Measurements from ENCODE around the gene FBXL16. TPM values are rescaled to one million over a fixed set of nuclear protein-coding genes. Genes with fewer than 3 reads are reported as not detected.
A peak's percentile ranks its signal among the peaks of the same experiment; 100 is the strongest.

Gene FBXL16
- total and polyA plus RNA-seq, 2 of the 13 experiments (the other 11 are each of a cell fraction or from before 2014, with no cell fraction given), result 0.22 to 2.0 TPM

DNA sequence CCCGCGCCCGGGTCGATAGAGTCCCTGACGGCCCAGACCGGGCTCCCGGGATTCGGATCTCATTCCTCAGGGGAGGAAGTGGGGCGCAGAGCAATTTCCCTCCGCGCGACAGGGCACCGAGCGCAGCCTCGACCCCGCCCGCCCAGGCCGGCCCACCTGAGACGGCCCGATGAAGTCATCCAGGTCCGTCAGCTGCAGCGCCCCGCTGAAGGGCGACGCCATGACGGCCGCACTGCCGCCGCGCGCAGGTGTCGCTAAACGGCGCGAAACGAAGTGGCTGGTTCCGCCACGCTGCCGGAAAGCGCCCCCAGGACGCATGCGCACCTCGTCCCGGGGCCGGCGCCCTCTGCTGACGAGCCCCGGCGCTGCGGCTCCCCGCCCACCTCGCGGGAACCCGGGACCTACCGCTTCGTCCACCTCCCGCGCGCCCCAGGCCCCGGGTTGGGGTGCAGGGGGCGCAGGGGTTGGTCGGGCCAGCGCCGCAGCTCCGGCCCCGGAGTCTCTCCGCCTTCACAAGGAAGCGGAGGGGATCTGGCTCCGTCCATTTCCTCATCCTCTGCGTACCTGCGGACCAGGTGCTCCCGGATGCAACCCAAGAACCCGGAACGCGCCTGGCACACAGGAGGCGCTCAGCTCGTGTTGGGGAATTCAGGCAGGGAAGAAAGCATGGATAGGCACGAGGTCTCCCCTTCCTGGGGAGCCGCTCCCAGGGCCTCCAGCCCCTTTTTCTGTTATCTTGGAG lies 35.3 kb upstream of the FBXL16 start, which contains the start of gene CIAO3 (continued):
- TF ChIP-seq KIAA2018 (CRISPR knock-in tag; IDR thresholded peaks at IDR 0.05; ENCODE audit: borderline replicate concordance) (no peak), ZFY (CRISPR knock-in tag; IDR thresholded peaks at IDR 0.05) (peak; percentile 94), NFKB2 (CRISPR knock-in tag; IDR thresholded peaks at IDR 0.05; ENCODE audit: borderline replicate concordance) (peak; percentile 50; the same call in 1 of the 2 replicates), SNRNP70 (IDR thresholded peaks at IDR 0.05; ENCODE audit: low read depth, low read length) (no peak), ZNF225 (CRISPR knock-in tag; IDR thresholded peaks at IDR 0.05) (no peak; the same call in 1 of the 2 replicates), THYN1 (CRISPR knock-in tag; IDR thresholded peaks at IDR 0.05; ENCODE audit: borderline replicate concordance, low read depth) (no peak), ZNF850 (CRISPR knock-in tag; conservative IDR thresholded peaks at IDR 0.05) (no peak), REL (CRISPR knock-in tag; conservative IDR thresholded peaks at IDR 0.05) (no peak), ZNF24 (IDR thresholded peaks at IDR 0.05) (no peak), RELA (CRISPR knock-in tag; IDR thresholded peaks at IDR 0.05) (peak; percentile 66; the same call in 1 of the 2 replicates), MAFG (CRISPR knock-in tag; IDR thresholded peaks at IDR 0.05) (no peak), ZNF337 (CRISPR knock-in tag; IDR thresholded peaks at IDR 0.05; ENCODE audit: borderline replicate concordance, low read depth) (no peak), AGO2 (optimal IDR thresholded peaks at IDR 0.05; ENCODE audit: low read depth, low read length) (peak; percentile 10), THAP11 (CRISPR knock-in tag; IDR thresholded peaks at IDR 0.05) (peak; percentile 95)
- TF ChIP-seq, protein P1, sequence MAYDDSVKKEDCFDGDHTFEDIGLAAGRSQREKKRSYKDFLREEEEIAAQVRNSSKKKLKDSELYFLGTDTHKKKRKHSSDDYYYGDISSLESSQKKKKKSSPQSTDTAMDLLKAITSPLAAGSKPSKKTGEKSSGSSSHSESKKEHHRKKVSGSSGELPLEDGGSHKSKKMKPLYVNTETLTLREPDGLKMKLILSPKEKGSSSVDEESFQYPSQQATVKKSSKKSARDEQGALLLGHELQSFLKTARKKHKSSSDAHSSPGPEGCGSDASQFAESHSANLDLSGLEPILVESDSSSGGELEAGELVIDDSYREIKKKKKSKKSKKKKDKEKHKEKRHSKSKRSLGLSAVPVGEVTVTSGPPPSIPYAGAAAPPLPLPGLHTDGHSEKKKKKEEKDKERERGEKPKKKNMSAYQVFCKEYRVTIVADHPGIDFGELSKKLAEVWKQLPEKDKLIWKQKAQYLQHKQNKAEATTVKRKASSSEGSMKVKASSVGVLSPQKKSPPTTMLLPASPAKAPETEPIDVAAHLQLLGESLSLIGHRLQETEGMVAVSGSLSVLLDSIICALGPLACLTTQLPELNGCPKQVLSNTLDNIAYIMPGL (CRISPR knock-in tag; IDR thresholded peaks at IDR 0.05; ENCODE audit: borderline replicate concordance in 1 of 2, low read depth in 1 of 2), result peak; percentile 94 to 95
- TF ChIP-seq, protein P2, sequence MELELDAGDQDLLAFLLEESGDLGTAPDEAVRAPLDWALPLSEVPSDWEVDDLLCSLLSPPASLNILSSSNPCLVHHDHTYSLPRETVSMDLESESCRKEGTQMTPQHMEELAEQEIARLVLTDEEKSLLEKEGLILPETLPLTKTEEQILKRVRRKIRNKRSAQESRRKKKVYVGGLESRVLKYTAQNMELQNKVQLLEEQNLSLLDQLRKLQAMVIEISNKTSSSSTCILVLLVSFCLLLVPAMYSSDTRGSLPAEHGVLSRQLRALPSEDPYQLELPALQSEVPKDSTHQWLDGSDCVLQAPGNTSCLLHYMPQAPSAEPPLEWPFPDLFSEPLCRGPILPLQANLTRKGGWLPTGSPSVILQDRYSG (CRISPR knock-in tag; IDR thresholded peaks at IDR 0.05), result no peak
- TF ChIP-seq, protein P3, sequence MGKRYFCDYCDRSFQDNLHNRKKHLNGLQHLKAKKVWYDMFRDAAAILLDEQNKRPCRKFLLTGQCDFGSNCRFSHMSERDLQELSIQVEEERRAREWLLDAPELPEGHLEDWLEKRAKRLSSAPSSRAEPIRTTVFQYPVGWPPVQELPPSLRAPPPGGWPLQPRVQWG (CRISPR knock-in tag; IDR thresholded peaks at IDR 0.05; ENCODE audit: borderline replicate concordance, low read depth), result no peak
